GM21723 (cell line): Measurements from ENCODE around the gene CCL21.
"Not testable (repeated sequence)": the region's sequence is repeated elsewhere in the genome, so short reads cannot be mapped to it uniquely, and the experiment has no call there.

ENCODE experiments used
- ATAC-seq: cut with Tn5 transposase; IDR thresholded peaks from one replicate; pipeline ENCODE4 v1.9.1; 2021; ENCODE audit warnings: mild to moderate bottlenecking, moderate library complexity; ENCODE audit not compliant: unreplicated experiment

Gene CCL21, protein sequence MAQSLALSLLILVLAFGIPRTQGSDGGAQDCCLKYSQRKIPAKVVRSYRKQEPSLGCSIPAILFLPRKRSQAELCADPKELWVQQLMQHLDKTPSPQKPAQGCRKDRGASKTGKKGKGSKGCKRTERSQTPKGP

DNA sequence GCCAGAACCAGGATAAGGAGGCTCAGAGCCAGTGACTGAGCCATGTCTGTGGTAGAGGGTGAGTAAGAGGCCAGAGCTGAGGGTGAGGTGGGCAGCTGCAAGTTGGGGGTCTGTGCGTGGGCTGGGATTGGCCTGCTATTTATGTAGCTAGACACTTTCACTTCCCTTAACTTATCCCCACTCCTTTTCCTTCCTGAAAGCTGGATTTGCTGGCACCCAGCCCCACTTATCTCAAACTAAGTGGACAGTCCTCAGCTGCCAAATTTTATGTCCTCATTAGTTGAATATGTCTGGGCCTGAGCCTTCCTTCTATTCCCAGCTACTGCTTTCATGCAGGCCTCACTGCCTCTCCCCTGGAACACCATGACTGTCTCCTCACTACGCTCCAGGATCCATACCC lies at the start of gene CCL21:
Gene CCL21, minus strand, starts transcription at position 114 of the 400 bp plus-strand sequence. Its CDS starts 70 bp downstream, at position 44.
- ATAC-seq, result no peak

DNA sequence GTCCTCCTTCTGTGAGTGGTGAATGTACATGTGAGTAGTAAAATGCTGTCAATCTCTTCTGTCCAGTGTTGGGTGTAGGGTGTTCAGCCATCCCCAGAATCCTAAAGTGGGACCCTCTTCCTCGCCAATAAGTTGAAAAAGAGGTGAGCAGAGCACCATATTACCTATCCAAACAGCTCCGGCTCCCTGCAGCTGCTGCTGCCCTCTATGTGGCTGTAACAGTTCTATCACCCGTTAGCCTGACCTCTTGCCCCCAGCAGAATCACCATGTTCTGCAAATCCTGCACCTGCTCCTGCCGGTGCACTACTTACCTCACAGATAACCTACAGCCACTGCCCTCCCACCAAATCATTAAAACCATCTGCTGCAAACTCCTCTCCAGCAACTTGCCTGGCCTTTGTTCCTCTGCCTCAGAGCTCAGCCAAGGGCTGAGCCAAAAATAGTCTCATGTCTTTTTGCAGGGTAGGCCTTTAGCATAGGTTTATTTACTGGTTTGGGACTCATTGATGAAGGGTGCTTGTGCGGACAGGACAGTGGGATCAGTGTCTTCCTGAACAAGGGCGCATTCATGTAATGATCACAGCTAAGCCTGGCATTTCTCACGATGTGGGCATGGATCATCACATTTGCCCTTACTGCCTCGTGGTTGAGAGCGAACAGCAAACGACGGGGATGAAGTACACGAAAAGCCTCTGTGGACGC lies 49.6 kb upstream of the CCL21 start:
- no peak for ATAC-seq

DNA sequence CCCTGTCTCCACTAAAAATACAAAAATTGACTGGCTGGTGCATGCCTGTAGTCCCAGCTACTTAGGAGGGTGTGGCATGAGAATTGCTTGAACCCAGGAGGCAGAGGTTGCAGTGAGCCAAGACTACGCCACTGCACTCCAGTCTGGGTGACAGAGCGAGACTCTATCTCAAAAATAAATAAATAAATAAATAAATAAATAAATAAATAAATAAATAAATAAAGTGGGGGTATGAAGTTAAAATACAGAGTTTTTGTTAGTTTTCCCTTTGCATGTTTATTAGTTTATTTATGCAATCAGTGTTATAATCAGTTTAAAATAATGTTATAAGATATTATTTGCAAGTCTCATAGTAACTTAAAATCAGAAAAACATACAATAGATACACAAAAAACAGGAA lies 40.4 kb upstream of the CCL21 start:
- ATAC-seq, result not testable (repeated sequence)

DNA sequence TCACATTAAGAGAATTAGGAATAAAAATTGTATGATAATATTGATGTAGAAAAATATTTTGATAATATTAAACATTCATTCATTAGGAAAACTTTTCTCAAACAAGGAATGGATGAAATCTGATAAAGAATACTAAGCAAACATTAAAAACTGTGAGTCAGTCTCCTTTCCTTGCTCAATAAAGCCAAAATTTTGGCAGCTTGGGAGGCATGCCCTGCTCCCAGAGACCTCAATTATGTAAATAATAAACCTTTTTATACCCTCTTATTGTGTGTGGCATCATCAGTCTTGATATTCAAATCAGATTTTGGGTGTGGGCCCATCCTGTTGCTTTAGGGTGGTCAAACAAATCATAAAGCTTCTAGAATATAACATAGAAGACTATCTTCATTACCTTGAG lies 36.6 kb upstream of the CCL21 start:
- no peak for ATAC-seq

DNA sequence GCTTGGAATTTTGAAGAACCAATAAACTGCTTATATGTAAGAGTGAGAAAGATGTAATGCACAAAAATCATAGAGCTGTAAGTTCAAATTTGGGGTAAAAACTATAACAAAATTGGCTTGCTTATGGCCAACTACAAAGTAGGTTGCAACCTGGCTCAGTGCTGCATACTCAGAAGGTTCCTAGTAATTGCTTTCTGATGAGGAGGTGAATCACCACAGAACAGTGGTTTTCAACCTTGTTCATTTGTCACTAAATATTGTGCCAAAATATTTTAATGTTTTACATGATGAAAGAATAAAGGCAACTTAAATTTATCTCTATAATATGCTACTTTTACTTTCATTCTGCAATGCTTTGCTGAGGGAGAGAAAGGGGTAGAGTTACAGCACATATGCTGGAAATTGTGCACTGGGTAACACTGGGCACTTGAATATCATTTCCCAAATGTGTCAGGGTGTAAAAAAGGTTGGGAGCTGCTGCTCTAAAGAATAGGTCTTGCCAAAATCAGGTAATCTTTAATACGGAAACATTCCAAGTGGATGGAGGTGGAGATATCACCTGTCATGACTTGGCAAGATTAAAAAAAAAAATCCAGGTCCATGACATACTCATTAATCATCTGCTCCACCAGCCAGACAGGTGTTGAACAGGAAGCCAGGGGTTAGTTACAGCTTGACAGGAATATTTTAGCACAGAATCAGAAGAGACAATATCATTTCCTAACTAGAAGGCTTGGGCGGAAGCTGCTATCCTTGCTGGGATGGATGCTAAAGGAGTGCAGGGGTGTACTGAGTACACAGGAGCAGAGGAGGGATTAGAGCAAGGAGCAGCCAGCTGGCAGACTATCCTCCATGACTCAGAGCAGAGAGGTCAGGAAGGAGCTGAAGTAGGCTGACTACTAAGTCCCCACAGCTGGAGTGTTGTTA lies 34.6 kb upstream of the CCL21 start:
- no peak for ATAC-seq

DNA sequence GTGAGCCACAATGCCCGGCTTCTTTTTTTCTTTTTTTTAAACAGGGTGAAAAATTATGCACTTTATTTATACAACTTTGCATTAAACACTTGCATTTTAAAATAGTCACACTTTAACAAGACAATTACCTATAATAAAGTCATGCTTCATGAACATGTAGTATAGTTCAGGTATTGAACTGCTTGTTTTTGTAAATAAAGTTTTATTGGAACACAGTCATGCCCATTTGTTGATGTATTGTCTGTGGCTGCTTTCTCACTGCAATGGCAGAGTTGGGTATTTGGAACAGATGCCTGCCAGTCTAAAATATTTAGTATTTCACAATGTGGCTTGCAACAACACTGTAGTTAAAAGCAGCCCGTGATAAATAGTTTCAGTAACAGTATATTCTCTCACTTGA lies 32.8 kb upstream of the CCL21 start:
- no peak for ATAC-seq

DNA sequence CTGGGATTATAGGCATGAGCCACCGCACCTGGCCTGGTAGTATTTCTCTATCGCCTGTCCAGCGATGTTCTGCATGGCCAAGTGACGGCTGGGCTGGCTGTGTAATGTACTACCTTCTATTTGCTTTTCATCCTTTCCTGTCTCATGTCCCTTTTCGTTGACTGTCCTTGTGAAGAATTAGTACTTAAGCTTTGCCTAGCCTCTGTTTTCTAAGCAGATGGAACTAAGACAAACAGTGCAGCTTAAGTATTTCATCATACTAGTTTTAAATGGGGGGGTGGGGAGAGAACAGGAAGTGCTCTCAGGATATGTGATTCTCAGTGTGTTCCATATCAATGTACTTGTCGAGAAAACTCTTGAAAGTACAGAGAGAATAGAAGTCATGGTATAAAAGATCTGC lies 31.7 kb upstream of the CCL21 start:
- no peak for ATAC-seq

DNA sequence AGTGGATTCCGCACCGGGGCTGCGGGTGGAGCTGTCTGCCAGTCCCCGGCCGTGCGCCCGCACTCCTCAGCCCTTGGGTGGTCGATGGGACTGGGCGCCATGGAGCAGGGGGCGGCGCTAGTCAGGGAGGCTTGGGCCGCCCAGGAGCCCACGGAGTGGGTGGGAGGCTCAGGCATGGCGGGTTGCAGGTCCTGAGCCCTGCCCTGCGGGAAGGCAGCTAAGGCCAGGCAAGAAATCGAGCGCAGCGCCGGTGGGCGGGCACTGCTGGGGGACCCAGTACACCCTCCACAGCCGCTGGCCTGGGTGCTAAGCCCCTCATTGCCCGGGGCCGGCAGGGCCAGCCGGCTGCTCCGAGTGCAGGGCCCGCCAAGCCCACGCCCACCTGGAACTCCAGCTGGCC lies 30.2 kb upstream of the CCL21 start:
- ATAC-seq, result not testable (repeated sequence)

DNA sequence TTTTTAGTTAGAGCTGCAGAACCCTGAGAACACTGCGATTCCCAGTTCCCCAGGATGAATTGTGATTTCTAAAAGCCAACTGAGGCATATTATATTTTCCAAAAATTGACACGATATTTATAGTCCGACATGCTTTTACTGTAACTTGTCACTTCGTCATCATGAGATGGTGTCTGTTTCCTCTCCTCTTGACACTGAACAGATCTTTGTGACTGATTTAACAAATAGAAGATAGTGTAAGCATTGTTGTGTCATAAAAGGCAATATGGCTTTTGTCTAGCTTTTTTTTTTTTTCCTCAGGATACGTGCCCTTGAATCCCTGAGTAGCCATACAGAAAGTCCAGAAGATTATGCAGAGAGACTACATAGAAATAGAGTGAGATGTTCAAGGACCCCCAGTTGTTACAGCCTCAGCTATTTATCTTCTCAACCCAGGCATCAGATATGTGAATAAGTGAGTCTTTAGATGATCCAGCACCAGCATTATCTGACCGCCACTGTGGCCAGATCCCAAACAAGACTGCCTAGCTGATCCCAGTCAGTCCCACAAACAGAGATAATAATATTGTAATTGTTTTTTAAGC lies 27.8 kb upstream of the CCL21 start:
- ATAC-seq, result no peak

DNA sequence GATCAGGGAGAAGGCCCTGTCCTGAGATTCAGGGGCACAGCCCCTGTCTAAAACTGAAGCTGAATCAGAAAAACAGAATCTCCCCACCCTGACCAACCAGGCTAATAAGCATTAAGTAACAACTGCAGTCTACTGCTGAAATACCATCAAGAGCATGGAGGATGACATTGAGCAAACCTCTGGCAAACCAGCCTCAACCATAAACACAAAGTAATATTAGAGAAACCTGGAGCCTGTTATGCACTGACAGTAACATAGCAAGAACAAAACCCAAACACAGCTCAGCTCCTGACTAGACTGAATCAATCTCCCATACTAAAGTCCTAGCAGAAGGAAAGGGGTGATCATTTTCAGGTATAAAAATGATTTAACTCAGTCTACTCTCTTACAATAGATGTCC lies 24.8 kb upstream of the CCL21 start:
- ATAC-seq, result no peak

DNA sequence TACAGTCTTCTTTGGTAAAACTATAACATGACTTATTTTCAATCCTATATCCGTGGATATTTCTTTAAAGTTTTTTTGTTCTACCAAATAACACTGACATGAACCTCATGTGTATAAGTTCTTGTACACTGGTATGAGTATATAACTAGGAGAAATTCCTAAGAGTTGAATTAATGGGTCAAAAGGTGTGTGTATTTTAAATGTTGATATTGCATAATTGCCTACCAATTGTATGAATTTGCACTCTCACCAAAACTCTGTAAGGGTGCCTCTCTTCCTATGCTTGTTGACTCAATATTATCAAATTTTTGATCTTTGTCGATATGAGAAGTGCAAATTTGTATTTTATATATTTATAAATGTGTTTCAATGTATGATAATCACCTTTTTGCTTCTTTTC lies 22.9 kb upstream of the CCL21 start:
- ATAC-seq, result no peak

DNA sequence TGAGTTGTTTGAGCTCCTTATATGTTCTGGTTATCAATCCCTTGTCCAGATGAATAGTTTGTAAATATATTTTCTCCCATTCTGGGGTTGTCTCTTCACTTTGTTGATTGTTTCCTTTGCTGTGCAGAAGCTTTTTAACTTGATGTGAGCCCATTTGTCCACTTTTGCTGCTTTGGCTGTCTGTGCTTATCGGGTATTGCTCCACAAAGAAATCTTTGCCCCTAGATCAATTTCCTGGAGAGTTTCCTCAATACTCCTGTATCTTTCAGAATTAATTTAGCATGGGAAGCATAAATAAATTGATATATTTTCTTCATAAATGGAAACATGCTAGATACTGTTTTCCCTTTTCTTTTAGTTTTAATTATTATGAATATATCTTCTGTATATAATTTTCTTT lies 22.5 kb upstream of the CCL21 start:
- ATAC-seq, result no peak

DNA sequence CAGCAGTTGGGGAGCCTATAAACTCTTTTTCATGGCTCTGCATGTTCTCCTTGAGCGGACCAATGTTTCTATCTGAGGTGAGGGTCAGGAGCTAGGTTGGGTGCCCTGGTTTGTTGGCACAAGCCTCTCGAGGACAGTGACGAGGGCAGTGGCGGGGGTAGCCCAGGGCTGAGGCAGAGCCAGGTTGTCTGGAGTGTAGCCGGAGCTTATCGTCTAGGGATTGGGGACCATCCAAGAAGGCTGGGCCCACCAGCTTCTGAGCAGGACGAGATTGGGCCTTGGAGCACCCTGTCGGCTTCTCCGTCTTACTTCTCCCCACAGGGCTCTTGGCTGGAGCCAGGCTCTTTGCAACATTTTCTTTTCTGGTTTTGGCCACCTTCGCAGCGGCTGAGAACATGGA lies 13.2 kb upstream of the CCL21 start:
- ATAC-seq, result no peak

DNA sequence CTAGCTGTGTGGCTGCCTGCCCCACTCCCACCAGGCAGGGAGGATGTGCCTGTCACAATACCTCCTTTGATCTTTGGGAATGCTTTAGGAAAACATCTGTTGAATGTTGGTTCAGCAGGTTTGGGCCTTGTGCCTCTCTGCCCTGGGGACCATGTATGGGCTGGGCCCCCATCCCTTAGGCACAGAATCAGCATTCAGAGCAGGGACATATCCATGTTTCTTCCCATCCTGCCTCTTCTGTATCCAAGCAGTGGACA lies 9.8 kb upstream of the CCL21 start:
- ATAC-seq, result not testable (repeated sequence)

DNA sequence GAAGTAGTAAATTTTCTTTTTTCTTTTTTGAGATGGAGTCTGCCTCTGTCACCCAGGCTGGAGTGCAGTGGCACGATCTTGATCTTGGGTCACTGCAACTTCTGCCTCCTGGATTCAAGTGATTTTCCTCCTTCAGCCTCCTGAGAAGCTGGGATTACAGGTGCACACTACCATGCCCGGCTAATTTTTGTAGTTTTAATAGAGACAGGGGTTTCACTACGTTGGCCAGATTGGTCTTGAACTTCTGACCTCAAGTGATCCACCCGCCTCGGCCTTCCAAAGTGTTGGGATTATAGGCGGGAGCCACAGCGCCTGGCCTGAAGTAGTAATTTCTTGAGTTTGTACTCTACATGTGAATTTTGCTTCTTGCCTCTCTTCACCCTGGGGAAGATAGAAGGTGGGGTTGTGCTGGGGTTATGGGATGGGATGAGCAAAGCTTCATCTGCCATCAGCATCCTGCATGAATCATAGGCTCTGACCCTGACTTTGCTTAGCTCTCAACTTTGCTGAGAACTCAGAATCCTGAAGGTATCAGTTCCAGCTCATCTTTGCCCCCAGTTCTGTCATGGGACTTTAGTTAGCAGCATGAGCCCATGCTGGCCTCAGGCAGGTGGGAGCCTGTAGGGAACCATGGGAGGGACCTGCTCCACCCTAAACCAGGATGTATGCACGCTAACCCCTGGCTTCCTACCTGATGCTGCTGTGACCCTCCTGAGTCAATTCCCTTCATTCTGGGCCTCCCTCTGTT lies 9.3 kb upstream of the CCL21 start:
- no peak for ATAC-seq

DNA sequence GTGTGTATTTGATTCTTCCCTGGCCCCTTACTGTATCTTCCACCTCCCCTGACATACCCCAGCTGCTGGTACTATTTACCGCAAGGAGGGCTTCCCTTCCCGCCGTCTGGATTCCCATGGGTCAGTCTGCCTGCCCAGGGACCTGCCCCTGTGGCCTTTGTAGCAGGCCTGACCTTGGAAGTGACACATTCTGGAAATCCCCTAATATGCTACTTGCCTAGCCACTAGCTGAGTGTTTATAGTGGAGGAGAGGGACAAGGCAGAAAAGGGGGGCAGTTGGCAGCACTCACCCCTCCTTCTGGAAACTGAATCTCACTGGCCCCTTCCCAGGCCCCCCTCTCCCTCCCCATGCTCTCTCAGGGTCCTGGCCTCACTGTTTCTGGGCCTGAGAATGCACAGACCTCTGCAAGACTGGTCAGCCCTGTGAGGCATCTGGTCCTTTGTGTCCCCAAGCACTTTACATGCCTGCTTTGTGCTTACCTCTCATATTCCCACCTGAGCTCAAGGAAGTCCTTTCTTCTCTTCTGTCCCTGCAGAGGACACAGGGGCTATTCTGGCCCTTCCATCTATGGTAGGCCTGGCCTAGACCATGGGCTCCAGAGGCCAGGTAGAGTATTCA lies 8.2 kb upstream of the CCL21 start:
- no peak for ATAC-seq

DNA sequence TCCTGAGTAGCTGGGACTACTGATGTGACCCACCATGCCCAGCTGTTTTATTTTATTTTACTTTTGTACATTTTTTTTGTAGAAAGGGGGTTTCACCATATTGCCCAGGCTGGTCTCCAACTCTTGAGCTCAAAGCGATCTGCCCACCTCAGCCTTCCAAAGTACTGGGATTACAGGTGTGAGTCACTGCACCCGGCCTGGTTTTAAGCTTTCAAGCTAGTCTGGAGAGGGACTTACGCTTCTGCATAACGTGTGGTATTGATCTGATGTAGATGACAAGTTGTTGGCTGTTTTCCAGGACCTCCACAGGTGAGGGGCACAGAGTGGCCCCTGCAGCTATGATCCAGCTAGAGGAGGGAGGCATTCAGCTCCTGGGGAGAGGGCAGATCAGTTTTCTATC lies 6.8 kb upstream of the CCL21 start:
- ATAC-seq, result no peak

DNA sequence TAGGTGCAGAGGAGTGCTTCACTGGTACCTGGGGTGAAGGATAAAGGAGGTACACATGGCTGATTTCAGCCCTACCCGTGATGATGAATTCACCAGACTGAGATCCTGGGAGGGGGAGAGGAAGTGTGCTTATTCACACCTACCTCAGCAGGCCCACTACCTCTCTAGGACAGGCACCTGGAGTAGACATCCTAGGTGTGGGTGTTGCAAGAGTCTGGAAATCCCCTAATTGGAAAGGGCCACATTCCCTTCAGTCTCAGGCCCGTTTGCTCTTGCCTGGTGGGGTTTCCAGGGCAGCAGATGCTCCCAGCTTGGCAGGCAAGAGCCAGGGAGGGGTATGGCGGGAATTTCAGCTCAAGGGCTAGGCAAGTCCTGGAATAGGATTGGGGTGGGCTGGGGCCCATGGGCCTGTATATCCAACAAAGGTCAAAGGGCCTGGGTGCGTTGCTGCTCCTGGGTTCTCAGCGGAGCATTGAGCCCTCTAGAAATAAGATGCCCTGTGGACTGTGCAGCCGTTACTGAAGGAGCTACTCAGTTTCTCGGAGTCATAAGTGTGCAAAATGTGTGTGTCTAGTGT lies 5.8 kb upstream of the CCL21 start:
- no peak for ATAC-seq

DNA sequence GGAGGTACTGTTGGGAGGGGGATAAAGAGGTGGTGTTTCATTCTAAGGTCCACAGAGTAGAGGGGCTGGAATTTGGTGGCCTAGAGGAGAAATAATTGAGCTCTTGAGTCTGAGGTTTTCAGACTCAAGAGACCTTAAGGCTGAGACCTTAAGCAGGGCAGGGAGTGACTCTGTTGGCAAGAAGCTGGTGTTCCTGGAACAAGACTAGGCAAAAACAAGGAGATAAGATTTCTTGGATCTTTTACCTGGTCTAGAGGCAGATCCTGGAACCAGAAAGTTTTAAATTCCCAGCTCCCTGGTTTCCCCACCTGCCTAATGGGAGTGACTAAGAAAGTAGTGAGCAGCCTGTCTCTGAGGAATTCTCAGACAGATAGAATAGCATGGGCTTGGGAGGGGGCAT lies 4.1 kb upstream of the CCL21 start:
- ATAC-seq, result no peak

DNA sequence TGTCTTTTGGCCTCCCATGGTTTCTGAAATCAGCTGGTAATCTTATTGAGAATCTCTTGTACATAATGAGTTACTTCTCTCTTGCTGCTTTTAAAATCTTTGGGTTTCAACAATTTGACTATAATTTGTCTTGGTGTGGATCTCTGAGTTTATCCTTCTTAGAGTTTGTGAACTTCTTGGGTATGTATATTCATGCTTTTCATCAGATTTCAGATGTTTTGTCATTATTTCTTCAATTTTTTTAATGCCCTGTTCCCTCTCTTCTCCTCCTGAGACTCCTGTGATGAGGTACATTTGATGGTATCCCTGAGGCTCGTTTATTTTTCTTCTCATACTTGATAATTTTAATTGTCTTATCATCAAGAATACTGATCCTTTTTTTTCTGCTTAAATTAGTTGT lies 2.2 kb upstream of the CCL21 start:
- no peak for ATAC-seq
